C4-2B (cell line): Measurements from ENCODE around the gene NTMT1.

Source experiments
- ZFX ChIP-seq: fragments of 450-650 bp; IDR thresholded peaks from 2 replicates; pipeline ENCODE4 v1.6.1; 2017
- TF ChIP-seq, protein P1 (sequence below): fragments of 450-650 bp; conservative IDR thresholded peaks from 2 replicates; pipeline ENCODE4 v1.5.1; 2017; ENCODE audit warnings: mild to moderate bottlenecking

DNA sequence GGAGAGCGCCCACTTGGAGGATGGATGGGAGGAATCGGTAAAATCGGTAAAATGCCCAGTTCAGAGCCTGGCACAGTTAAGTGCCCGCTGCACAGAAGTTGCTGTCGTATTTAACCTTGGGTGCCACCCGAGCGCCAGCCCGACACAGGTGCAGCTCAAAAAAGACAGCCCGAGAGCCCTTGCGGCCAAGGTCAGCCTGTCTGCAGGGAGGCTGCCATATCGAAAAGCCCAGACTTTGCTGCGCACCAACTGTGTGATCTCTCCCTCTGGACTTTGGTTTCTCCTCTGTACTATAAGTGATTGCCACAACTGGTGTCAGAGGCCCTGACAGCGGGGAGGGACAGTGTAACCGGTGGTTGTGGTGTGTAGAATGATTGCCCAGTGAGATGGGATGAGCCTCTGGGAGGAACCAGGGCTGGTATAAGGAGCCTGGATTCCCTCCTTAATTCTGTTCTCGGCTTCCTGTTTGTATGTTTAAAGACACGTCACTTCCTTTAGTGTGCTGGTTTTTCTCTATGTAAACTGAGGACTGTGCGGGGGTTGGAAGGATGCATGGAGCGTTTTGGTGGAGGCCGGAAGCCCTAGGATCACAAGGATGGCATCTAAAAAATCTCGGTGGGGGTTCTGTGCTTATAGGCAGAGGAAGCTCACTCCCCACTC, 792 bp downstream of the NTMT1 start:
- TF ChIP-seq, protein P1, sequence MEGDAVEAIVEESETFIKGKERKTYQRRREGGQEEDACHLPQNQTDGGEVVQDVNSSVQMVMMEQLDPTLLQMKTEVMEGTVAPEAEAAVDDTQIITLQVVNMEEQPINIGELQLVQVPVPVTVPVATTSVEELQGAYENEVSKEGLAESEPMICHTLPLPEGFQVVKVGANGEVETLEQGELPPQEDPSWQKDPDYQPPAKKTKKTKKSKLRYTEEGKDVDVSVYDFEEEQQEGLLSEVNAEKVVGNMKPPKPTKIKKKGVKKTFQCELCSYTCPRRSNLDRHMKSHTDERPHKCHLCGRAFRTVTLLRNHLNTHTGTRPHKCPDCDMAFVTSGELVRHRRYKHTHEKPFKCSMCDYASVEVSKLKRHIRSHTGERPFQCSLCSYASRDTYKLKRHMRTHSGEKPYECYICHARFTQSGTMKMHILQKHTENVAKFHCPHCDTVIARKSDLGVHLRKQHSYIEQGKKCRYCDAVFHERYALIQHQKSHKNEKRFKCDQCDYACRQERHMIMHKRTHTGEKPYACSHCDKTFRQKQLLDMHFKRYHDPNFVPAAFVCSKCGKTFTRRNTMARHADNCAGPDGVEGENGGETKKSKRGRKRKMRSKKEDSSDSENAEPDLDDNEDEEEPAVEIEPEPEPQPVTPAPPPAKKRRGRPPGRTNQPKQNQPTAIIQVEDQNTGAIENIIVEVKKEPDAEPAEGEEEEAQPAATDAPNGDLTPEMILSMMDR = no peak
- TF ChIP-seq ZFX = no peak
